Measurements from ENCODE around the gene DCBLD1. TPM values are rescaled to one million over a fixed set of nuclear protein-coding genes. Genes with fewer than 3 reads are reported as not detected.

The DCBLD1 gene
- total and polyA plus RNA-seq, 2 of the 13 experiments (the other 11 are each of a cell fraction or from before 2014, with no cell fraction given) = 23.2 to 41.5 TPM

DNA sequence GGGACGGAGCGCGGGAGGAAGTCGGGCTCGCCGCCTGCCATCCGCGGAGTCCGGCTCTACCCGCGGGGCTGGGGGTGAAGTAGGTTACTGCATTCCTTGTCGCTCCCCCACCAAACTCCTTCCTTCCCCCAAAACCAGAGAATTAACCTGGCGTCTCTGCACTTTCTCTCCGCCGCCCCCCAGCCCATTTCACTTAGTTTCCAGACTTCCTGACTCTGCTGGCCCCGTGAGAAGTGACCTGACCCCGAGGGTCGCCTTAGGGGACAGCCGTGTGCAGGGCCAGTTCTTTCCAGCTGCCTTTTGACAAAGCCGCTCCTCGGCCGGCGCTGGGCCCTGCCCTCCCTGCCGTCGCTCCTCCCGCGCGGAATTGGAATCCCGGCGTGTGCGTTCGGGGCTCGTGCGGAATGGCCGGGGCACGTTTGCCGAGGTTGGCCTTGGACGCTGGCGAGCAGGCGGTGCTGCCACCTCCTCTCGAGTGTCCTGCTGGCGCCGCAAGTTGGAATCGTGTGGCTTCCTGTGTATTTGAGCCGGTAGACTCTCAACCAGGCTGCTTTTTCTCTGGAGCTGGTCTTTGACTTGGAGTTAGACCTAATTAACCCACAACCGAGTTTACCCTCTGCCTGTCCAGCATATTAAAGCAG, 650 bp downstream of the DCBLD1 start (continued):
- TF ChIP-seq, protein P1, sequence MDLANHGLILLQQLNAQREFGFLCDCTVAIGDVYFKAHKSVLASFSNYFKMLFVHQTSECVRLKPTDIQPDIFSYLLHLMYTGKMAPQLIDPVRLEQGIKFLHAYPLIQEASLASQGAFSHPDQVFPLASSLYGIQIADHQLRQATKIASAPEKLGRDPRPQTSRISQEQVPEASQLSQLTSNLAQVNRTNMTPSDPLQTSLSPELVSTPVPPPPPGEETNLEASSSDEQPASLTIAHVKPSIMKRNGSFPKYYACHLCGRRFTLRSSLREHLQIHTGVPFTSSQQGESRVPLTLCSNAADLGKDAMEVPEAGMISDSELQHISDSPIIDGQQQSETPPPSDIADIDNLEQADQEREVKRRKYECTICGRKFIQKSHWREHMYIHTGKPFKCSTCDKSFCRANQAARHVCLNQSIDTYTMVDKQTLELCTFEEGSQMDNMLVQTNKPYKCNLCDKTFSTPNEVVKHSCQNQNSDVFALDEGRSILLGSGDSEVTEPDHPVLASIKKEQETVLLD (CRISPR knock-in tag; IDR thresholded peaks at IDR 0.05; ENCODE audit: low read depth) = peak; percentile 50; the same call in 1 of the 2 replicates
- TF ChIP-seq ZNF766 (CRISPR knock-in tag; IDR thresholded peaks at IDR 0.05; ENCODE audit: borderline replicate concordance) (peak; percentile 82), HINFP (CRISPR knock-in tag; IDR thresholded peaks at IDR 0.05; ENCODE audit: low read depth) (0 out of 2 replicates have a peak, but pooled peaks have one; percentile 54), POLR2AphosphoS2 (IDR thresholded peaks at IDR 0.05; ENCODE audit: low read depth, low read length) (no peak), ZNF451 (CRISPR knock-in tag; IDR thresholded peaks at IDR 0.05) (peak; percentile 73; the same call in 1 of the 2 replicates), ZFP90 (CRISPR knock-in tag; IDR thresholded peaks at IDR 0.05; ENCODE audit: borderline replicate concordance) (peak; percentile 94), ZNF160 (CRISPR knock-in tag; IDR thresholded peaks at IDR 0.05) (peak; percentile 74; the same call in 1 of the 2 replicates), GTF3A (CRISPR knock-in tag; conservative IDR thresholded peaks at IDR 0.05) (no peak), KDM2A (CRISPR knock-in tag; IDR thresholded peaks at IDR 0.05; ENCODE audit: borderline replicate concordance, low read depth) (peak; percentile 96), ZSCAN5A (CRISPR knock-in tag; IDR thresholded peaks at IDR 0.05; ENCODE audit: borderline replicate concordance) (peak; percentile 56; the same call in 1 of the 2 replicates), TRIM24 (CRISPR knock-in tag; IDR thresholded peaks at IDR 0.05) (no peak), ZMYM3 (CRISPR knock-in tag; IDR thresholded peaks at IDR 0.05) (peak; percentile 78), SMAD3 (CRISPR knock-in tag; IDR thresholded peaks at IDR 0.05) (no peak), CCAR2 (optimal IDR thresholded peaks at IDR 0.05; ENCODE audit: low read depth, low read length) (no peak), ZNF780A (CRISPR knock-in tag; IDR thresholded peaks at IDR 0.05) (no peak; the same call in 1 of the 2 replicates), ZNF772 (CRISPR knock-in tag; IDR thresholded peaks at IDR 0.05) (peak; percentile 93), TOPORS (CRISPR knock-in tag; IDR thresholded peaks at IDR 0.05) (peak; percentile 67; the same call in 1 of the 2 replicates), ZNF607 (CRISPR knock-in tag; IDR thresholded peaks at IDR 0.05; ENCODE audit: borderline replicate concordance) (no peak)
- TF ChIP-seq, protein P2, sequence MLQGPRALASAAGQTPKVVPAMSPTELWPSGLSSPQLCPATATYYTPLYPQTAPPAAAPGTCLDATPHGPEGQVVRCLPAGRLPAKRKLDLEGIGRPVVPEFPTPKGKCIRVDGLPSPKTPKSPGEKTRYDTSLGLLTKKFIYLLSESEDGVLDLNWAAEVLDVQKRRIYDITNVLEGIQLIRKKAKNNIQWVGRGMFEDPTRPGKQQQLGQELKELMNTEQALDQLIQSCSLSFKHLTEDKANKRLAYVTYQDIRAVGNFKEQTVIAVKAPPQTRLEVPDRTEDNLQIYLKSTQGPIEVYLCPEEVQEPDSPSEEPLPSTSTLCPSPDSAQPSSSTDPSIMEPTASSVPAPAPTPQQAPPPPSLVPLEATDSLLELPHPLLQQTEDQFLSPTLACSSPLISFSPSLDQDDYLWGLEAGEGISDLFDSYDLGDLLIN (CRISPR knock-in tag; IDR thresholded peaks at IDR 0.05; ENCODE audit: borderline replicate concordance) = peak; percentile 29; the same call in 1 of the 2 replicates
- TF ChIP-seq, protein P3, sequence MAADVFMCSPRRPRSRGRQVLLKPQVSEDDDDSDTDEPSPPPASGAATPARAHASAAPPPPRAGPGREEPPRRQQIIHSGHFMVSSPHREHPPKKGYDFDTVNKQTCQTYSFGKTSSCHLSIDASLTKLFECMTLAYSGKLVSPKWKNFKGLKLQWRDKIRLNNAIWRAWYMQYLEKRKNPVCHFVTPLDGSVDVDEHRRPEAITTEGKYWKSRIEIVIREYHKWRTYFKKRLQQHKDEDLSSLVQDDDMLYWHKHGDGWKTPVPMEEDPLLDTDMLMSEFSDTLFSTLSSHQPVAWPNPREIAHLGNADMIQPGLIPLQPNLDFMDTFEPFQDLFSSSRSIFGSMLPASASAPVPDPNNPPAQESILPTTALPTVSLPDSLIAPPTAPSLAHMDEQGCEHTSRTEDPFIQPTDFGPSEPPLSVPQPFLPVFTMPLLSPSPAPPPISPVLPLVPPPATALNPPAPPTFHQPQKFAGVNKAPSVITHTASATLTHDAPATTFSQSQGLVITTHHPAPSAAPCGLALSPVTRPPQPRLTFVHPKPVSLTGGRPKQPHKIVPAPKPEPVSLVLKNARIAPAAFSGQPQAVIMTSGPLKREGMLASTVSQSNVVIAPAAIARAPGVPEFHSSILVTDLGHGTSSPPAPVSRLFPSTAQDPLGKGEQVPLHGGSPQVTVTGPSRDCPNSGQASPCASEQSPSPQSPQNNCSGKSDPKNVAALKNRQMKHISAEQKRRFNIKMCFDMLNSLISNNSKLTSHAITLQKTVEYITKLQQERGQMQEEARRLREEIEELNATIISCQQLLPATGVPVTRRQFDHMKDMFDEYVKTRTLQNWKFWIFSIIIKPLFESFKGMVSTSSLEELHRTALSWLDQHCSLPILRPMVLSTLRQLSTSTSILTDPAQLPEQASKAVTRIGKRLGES (CRISPR knock-in tag; IDR thresholded peaks at IDR 0.05; ENCODE audit: borderline replicate concordance) = no peak
